ENCODE results near the gene LRRC23.

The LRRC23 gene

DNA sequence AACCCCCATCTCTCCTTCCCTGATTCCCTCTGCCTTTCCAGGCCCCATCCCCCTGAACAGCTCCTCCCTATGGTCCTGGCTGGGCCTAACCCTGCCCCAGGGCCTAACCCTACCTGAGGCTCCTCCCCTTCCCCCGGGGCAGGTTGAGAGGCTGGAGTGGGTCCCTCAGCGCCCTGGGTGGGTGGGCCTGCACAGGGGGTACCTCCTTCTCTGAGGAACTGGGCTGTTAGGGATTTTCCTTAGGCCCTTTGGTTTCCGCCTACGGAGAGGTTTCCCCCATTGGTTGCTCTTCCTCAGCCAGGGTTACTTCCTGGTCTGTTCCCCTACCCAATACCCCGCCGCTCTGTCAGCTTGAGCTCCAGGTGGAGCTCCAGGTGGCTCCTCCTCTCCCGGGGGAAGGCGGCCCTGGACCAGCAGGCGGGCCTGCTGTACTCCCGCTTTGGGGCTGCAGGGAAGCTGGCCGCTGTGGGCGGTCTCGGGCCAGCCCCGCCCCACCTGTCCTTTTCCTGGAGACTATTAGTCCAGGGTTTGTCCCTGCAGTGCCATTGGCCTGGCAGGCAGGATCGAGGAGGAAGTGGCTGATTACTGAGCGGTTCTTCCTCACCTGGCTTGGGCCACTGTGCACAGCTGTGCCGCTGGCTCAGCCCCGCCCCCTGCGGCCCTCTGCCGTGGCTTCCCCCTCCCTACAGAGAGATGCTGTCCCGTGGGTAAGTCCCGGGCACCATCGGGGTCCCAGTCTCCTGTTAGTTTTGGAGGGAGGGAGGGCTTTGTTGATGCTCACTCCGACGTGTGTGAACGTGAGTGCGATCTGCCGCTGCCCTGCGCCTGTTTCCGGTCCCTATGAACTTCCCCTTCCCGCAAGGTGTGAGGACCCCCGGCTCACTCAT, 41.7 kb downstream of the LRRC23 start:
- no peak for DNase-seq (ENCODE audit: low read depth)

GRCh38 chr12:6946920-6947374, 42.3 kb downstream of the LRRC23 start:
- DNase-seq (ENCODE audit: low read depth), result no peak

- DNase-seq (ENCODE audit: low read depth), result no peak
Measured at GRCh38 chr12:6947615-6948014, 43.0 kb downstream of the LRRC23 start.

- DNase-seq (ENCODE audit: low read depth), result no peak
Measured at GRCh38 chr12:6948873-6949594, 44.4 kb downstream of the LRRC23 start.

- DNase-seq (ENCODE audit: low read depth), result no peak
Measured at GRCh38 chr12:6950401-6950801, 45.8 kb downstream of the LRRC23 start.

GRCh38 chr12:6950811-6951540, 46.4 kb downstream of the LRRC23 start, which contains the start of gene PTPN6:
TSS of gene PTPN6 (plus strand) at chr12:6951356. CDS start at chr12:6951513, 157 bp downstream.
- no peak for DNase-seq (ENCODE audit: low read depth)

GRCh38 chr12:6951551-6952120, 47.0 kb downstream of the LRRC23 start:
- no peak for DNase-seq (ENCODE audit: low read depth)

GRCh38 chr12:6952121-6952862, 47.7 kb downstream of the LRRC23 start:
- DNase-seq (ENCODE audit: low read depth), result no peak

DNA sequence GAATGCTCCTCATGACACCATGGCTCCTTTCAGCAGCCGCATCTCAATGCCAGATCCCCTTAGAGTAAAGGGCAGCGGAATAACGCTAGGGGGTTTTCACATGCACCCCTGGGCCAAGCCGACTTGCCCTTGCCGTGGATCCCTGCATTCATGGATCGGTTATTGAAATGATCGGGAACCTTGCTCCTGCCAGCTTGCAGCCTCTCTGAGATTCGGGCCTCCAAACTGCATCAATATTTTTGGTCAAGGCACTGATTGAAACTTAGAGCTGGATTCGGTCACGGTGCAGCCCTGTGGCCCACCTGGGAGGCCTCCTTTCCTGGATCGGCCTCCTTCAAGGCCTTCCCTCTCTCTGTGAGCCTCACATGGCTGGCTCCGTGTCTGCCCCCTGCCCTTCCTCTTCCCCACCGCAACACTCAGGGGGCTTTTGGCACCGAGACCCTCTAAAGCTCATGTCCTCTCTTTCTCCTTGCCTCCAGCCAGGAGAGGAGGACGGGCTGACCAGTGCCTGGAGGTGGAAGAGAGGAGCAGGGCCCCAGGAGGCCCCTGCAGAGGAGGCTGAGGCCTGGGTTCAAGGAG, 48.3 kb downstream of the LRRC23 start:
- no peak for DNase-seq (ENCODE audit: low read depth)

GRCh38 chr12:6953442-6954315, 49.1 kb downstream of the LRRC23 start:
- no peak for DNase-seq (ENCODE audit: low read depth)

- no peak for DNase-seq (ENCODE audit: low read depth)
Measured at GRCh38 chr12:6954316-6955107, 49.9 kb downstream of the LRRC23 start.

DNA sequence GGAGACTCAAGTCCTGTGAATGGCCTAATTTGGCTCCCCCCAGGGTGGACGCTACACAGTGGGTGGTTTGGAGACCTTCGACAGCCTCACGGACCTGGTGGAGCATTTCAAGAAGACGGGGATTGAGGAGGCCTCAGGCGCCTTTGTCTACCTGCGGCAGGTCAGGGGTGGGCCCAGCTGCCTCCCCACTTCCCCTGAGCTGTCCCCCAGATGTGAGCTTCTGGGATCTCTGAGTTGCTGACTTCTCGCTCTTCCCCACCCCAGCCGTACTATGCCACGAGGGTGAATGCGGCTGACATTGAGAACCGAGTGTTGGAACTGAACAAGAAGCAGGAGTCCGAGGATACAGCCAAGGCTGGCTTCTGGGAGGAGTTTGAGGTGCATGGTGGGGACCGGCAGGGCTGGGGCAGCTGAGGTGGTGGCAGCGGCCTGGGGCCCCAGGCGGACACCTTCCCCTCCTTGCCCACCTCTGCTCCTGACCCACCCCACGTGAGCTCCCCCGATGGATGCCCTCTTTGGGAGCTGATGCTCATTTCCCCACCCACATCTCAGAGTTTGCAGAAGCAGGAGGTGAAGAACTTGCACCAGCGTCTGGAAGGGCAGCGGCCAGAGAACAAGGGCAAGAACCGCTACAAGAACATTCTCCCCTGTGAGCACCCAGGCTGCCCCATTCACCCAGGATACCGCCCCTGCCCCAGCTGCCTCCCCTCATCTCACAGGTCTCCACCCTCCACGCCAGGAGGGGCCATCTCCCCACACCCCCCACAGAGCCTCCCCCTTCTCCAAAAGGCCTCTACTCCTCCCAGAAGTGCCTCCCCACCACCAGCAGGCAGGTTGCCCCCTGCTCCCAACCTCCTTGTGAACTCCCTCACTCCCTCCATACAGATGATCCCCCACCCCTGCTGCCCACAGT, 50.7 kb downstream of the LRRC23 start:
- no peak for DNase-seq (ENCODE audit: low read depth)

DNA sequence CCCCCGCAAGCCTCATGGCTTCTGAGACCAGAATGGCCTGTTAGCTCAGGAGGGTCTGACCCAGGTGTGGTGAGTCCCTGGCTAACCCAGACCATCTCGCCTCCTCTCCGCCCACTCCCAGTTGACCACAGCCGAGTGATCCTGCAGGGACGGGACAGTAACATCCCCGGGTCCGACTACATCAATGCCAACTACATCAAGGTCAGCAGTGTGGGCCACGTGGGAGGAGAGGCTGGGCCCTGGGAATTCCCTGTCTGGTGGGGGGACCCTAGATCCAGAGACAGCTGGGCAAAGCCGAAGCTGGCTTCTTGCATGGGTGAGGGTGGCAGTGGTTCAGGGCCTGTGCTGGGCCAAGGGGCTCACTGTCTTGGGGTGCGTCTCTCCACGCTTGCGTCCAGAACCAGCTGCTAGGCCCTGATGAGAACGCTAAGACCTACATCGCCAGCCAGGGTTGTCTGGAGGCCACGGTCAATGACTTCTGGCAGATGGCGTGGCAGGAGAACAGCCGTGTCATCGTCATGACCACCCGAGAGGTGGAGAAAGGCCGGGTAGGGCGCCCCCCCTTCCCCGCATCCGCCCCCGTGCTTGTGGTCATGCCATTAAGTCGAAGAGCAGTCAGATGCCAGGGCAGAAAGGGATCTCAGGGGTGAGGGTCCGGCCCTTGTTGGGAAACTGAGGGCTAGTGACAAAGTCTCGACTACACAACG, 51.6 kb downstream of the LRRC23 start:
- DNase-seq (ENCODE audit: low read depth), result no peak

- DNase-seq (ENCODE audit: low read depth), result no peak
Measured at GRCh38 chr12:6957151-6957701, 52.6 kb downstream of the LRRC23 start.

GRCh38 chr12:6957741-6958608, 53.4 kb downstream of the LRRC23 start:
- no peak for DNase-seq (ENCODE audit: low read depth)

- DNase-seq (ENCODE audit: low read depth), result no peak
Measured at GRCh38 chr12:6958609-6959057, 54.0 kb downstream of the LRRC23 start.

Data from fibroblast of gingiva (primary cell).